HCT116 (cell line): ENCODE data around the gene FBN3. TPM values are rescaled to one million over a fixed set of nuclear protein-coding genes. Genes with fewer than 3 reads are reported as not detected.

Experiments used
- ATAC-seq: fragments of 200-7000 bp; cut with Tn5 transposase; 2 replicates; pipeline ENCODE4 v1.9.1; 2020; ENCODE audit warnings: mild to moderate bottlenecking, moderate library complexity
- BruUV-seq: library from RNA; stranded (reverse); fragments of 400-500 nt; replicated peaks from 2 replicates; lab custom pipeline; 2021; lab: Mats Ljungman, UMichigan
- CTCF ChIA-PET: fragments of 300-600 bp; sonication (Branson Sonifier 250); formaldehyde crosslinking; loops from one replicate; lab custom pipeline; 2021; ENCODE audit warnings: antibody characterized with exemption; lab: Charles Lee
- POLR2A ChIA-PET: fragments of 300-600, 350-600 bp; sonication (Branson Sonifier 250); formaldehyde crosslinking; loops from one replicate; lab custom pipeline; 2021; ENCODE audit warnings: antibody characterized with exemption; lab: Charles Lee
- RAD21 ChIA-PET, 2 experiments: fragments of 300-600 bp; sonication (Branson Sonifier 250); formaldehyde crosslinking; loops; one replicate each; lab custom pipeline; 2023; ENCODE audit warnings: low total read pairs in 2 of 2; ENCODE audit not compliant: uncharacterized antibody in 2 of 2, unreplicated experiment in 2 of 2, low non-redundant PET in 1 of 2; lab: Charles Lee
- DNase-seq: peaks from one replicate; pipeline ENCODE4 v3.0.0-alpha.2; 2010; ENCODE audit warnings: low read depth, low spot score
- H2AFZ ChIP-seq: fragments of 200-600 bp; shearing (Covaris generic), sonication (generic); 2 replicates; pipeline ENCODE4 v1.6.1; 2017; ENCODE audit warnings: low read depth, mixed run types, mixed read lengths, antibody characterized with exemption, low read length; ENCODE audit not compliant: poor library complexity, severe bottlenecking
- H3K27ac ChIP-seq: 2 replicates; pipeline ENCODE4 v1.5.1; 2012; ENCODE audit warnings: low read depth, low read length
- H3K27me3 ChIP-seq: fragments of 200-600 bp; sonication (generic); 2 replicates; pipeline ENCODE4 v1.6.1; 2016; ENCODE audit warnings: mixed run types, low read length, mixed read lengths; ENCODE audit not compliant: insufficient read depth
- H3K36me3 ChIP-seq, 2 experiments: fragments of 200-500 bp in 1 of 2; fragments of 200-600 bp in 1 of 2; sonication (Bioruptor generic) in 1 of 2; sonication (generic) in 1 of 2; 2 replicates each; pipeline versions ENCODE4 v1.5.1 to v1.6.1; 2014 to 2016; ENCODE audit warnings: low read length in 2 of 2, inconsistent platforms in 1 of 2, mixed read lengths in 1 of 2, mixed run types in 1 of 2; ENCODE audit not compliant: insufficient read depth in 2 of 2, control insufficient read depth in 1 of 2
- H3K4me1 ChIP-seq, 2 experiments: fragments of 200-600 bp in 1 of 2; sonication (generic) in 1 of 2; 2 replicates each; pipeline versions ENCODE4 v1.5.1 to v1.6.1; 2012 to 2017; ENCODE audit warnings: low read length in 2 of 2, inconsistent platforms in 1 of 2, mild to moderate bottlenecking in 1 of 2, mixed read lengths in 1 of 2, mixed run types in 1 of 2, moderate library complexity in 1 of 2; ENCODE audit not compliant: insufficient read depth in 2 of 2, control insufficient read depth in 1 of 2
- H3K4me2 ChIP-seq: fragments of 200-600 bp; sonication (generic); 2 replicates; pipeline ENCODE4 v1.6.1; 2017; ENCODE audit warnings: mixed run types, low read length, mixed read lengths
- H3K4me3 ChIP-seq, 2 experiments: fragments of 200-600 bp in 1 of 2; sonication (generic) in 1 of 2; replicated peaks in 1 of 2; 2 replicates each; pipeline ENCODE4 v1.5.1; 2011 to 2016; ENCODE audit warnings: low read length in 2 of 2, control low read depth in 1 of 2, low read depth in 1 of 2, mild to moderate bottlenecking in 1 of 2, mixed read lengths in 1 of 2, mixed run types in 1 of 2
- H3K79me2 ChIP-seq: fragments of 200-600 bp; sonication (generic); 2 replicates; pipeline ENCODE4 v1.6.1; 2017; ENCODE audit warnings: mild to moderate bottlenecking, mixed run types, low read length, moderate library complexity, mixed read lengths; ENCODE audit not compliant: insufficient read depth
- H3K9ac ChIP-seq: fragments of 200-600 bp; sonication (generic); 2 replicates; pipeline ENCODE4 v1.6.1; 2016; ENCODE audit warnings: low read length, mixed read lengths
- H3K9me2 ChIP-seq: fragments of 200-600 bp; sonication (generic), shearing (Covaris generic); 2 replicates; pipeline ENCODE4 v1.6.1; 2017; ENCODE audit warnings: mixed run types, mild to moderate bottlenecking, moderate library complexity; ENCODE audit not compliant: insufficient read depth
- H3K9me3 ChIP-seq, 2 experiments: fragments of 200-500 bp in 1 of 2; fragments of 200-600 bp in 1 of 2; sonication (Bioruptor generic) in 1 of 2; sonication (generic) in 1 of 2; 2 replicates each; pipeline ENCODE4 v1.6.1; 2014 to 2017; ENCODE audit warnings: low read length in 2 of 2, mixed read lengths in 2 of 2, inconsistent platforms in 1 of 2, low read depth in 1 of 2, mild to moderate bottlenecking in 1 of 2, mixed run types in 1 of 2, moderate library complexity in 1 of 2; ENCODE audit not compliant: control insufficient read depth in 1 of 2, insufficient read depth in 1 of 2
- H4K20me1 ChIP-seq: fragments of 200-600 bp; sonication (generic), shearing (Covaris generic); 2 replicates; pipeline ENCODE4 v1.6.1; 2017; ENCODE audit warnings: mixed run types, mild to moderate bottlenecking, moderate library complexity; ENCODE audit not compliant: insufficient read depth
- CBX3 ChIP-seq: IDR thresholded peaks from 2 replicates; pipeline ENCODE4 v1.6.1; 2012; ENCODE audit warnings: low read depth
- CEBPB ChIP-seq: IDR thresholded peaks from 2 replicates; pipeline ENCODE4 v1.6.1; 2012; ENCODE audit warnings: low read depth
- ELF1 ChIP-seq: IDR thresholded peaks from 2 replicates; pipeline ENCODE4 v1.6.1; 2012; ENCODE audit warnings: low read depth, borderline replicate concordance
- EZH2 ChIP-seq: fragments of 200-600 bp; sonication (generic); IDR thresholded peaks from 2 replicates; pipeline ENCODE4 v1.6.1; 2017; ENCODE audit warnings: antibody characterized with exemption, mixed run types
- EZH2phosphoT487 ChIP-seq: fragments of 200-600 bp; IDR thresholded peaks from 2 replicates; pipeline ENCODE4 v1.6.1; 2018; ENCODE audit warnings: antibody characterized with exemption, borderline replicate concordance
- FOSL1 ChIP-seq: IDR thresholded peaks from 2 replicates; pipeline ENCODE4 v1.6.1; 2012; ENCODE audit warnings: low read depth
- JUND ChIP-seq: IDR thresholded peaks from 2 replicates; pipeline ENCODE4 v1.6.1; 2012
- RAD21 ChIP-seq: IDR thresholded peaks from 2 replicates; pipeline ENCODE4 v1.6.1; 2012; ENCODE audit warnings: low read depth, mild to moderate bottlenecking
- SRF ChIP-seq: IDR thresholded peaks from 2 replicates; pipeline ENCODE4 v1.6.1; 2012; ENCODE audit warnings: low read depth
- ZFX ChIP-seq: fragments of 450-650 bp; IDR thresholded peaks from 2 replicates; pipeline ENCODE4 v1.6.1; 2017
- ZNF274 ChIP-seq: fragments of 200-500 bp; sonication (Bioruptor generic); IDR thresholded peaks from 2 replicates; pipeline ENCODE4 v1.6.1; 2014; ENCODE audit warnings: mild to moderate bottlenecking, low read depth, low read length, inconsistent platforms
- intact Hi-C: fragments of 100-400 bp; cut with micrococcal nuclease; formaldehyde crosslinking; loops from 2 replicates; pipeline ENCODE4 v1.10.0; 2022
- total RNA-seq: library from RNA; stranded (reverse); gene quantifications from one replicate; pipeline ENCODE4 v1.2.1, GENCODE V29; 2021; ENCODE audit not compliant: unreplicated experiment
- TF ChIP-seq, protein P1 (sequence below): IDR thresholded peaks from 2 replicates; pipeline ENCODE4 v1.6.1; 2011; ENCODE audit warnings: mild to moderate bottlenecking, low read length, moderate library complexity; ENCODE audit not compliant: insufficient replicate concordance; ENCODE audit errors: extremely low read depth
- TF ChIP-seq, protein P2 (sequence below), 3 experiments: fragments of 200-600 bp in 1 of 3; sonication (generic) in 1 of 3; IDR thresholded peaks in 2 of 3; conservative IDR thresholded peaks in 1 of 3; 2 replicates each; pipeline ENCODE4 v1.5.1; 2012 to 2017; ENCODE audit warnings: low read depth in 2 of 3, low read length in 2 of 3, antibody characterized with exemption in 1 of 3, borderline replicate concordance in 1 of 3, control low read depth in 1 of 3, mild to moderate bottlenecking in 1 of 3, mixed read lengths in 1 of 3, mixed run types in 1 of 3, moderate library complexity in 1 of 3; ENCODE audit not compliant: insufficient read depth in 1 of 3
- TF ChIP-seq, protein P3 (sequence below): IDR thresholded peaks from 2 replicates; pipeline ENCODE4 v1.6.1; 2012

FBN3 gene
- total RNA-seq, 1 experiment from 2014 or later, result 6.6 TPM

DNA sequence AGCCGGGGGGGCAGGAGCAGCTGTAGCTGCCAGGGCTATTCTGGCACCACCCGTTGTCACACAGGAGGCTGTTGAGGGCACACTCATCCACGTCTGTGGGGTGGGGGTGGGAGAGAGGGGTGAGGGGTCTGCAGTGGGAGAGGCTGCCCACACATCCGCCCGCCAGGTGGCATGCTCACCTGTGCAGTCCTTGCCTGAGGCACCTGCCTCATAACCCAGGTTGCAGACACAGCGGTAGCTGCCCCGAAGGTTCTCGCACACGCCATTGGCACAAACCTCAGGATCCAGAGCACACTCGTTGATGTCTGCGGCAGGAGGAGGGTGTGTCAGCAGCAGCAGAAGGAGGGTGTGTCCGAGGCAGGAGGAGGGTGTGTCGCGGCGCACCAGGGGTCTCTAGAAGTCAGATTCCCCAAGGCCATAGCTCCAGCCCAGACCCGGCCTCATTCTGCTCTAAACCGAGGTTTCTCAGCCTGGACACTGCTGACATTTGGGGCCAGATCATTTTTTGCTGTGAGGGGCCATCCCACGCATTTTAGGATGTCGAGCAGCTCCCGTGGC, 20.3 kb downstream of the FBN3 start:
- Histone ChIP-seq H3K27me3 (no peaks in the 10 kb centered on the region), H3K9ac (no peak overlapping the region), H3K9me3 (no peaks in the 10 kb centered on the region), H3K27ac (no peak overlapping the region), H3K4me1 (no peaks in the 10 kb centered on the region), H3K9me2 (no peaks in the 10 kb centered on the region), H3K36me3 (no peaks in the 10 kb centered on the region), H2AFZ (no peak overlapping the region), H3K4me3 (no peak overlapping the region), H3K79me2 (no peaks in the 10 kb centered on the region), H4K20me1 (no peaks in the 10 kb centered on the region), H3K4me2 (no peak overlapping the region)
- intact Hi-C loops, result no loop called here
- ChIA-PET CTCF (no interaction called here), POLR2A (no interaction called here), RAD21 (interaction anchor here in 1 of 2 experiments (0.7 kb wide), 1 partner anchor 175 kb away, joined by 4 read pairs; no protein-coding TSS in a partner anchor)
- ATAC-seq, result no peak
- no peak for DNase-seq
- TF ChIP-seq, protein P1, sequence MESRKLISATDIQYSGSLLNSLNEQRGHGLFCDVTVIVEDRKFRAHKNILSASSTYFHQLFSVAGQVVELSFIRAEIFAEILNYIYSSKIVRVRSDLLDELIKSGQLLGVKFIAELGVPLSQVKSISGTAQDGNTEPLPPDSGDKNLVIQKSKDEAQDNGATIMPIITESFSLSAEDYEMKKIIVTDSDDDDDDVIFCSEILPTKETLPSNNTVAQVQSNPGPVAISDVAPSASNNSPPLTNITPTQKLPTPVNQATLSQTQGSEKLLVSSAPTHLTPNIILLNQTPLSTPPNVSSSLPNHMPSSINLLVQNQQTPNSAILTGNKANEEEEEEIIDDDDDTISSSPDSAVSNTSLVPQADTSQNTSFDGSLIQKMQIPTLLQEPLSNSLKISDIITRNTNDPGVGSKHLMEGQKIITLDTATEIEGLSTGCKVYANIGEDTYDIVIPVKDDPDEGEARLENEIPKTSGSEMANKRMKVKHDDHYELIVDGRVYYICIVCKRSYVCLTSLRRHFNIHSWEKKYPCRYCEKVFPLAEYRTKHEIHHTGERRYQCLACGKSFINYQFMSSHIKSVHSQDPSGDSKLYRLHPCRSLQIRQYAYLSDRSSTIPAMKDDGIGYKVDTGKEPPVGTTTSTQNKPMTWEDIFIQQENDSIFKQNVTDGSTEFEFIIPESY, result no peak
- TF ChIP-seq EZH2, result no peak
- TF ChIP-seq RAD21, result no peak
- no peak for TF ChIP-seq CEBPB
- no peak for TF ChIP-seq ZNF274
- TF ChIP-seq ZFX, result no peak
- TF ChIP-seq EZH2phosphoT487, result no peak
- BruUV-seq, result no TSS peak

DNA sequence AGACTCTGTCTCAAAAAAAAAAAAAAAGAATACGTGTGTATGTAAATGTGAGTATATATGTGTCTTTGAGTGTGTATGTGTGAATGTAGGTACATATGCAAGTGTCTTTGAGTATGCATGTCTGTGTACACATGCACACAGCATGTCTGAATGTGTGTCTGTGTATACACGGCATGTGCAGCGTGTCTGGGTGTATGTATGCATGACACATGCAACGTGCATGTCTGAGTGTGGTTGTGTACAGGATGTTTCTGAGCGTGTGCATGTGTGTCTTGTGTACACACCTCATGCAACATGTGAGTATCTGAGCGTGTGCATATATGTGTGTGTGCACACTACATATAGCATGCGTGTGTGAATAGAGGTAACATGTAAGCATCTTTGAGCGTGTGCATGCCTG, 20.8 kb downstream of the FBN3 start:
- no peak overlapping the region for H3K4me3 ChIP-seq
- no peaks in the 10 kb centered on the region for H3K9me3 ChIP-seq
- no peaks in the 10 kb centered on the region for H3K36me3 ChIP-seq
- H3K9ac ChIP-seq, result no peak overlapping the region
- BruUV-seq, result no TSS peak
- H3K4me2 ChIP-seq, result no peak overlapping the region
- H3K4me1 ChIP-seq, result no peaks in the 10 kb centered on the region
- DNase-seq (no peak), ATAC-seq (no peak)
- intact Hi-C loops, result no loop called here
- no peaks in the 10 kb centered on the region for H3K9me2 ChIP-seq
- no peak overlapping the region for H3K27ac ChIP-seq
- no peak overlapping the region for H2AFZ ChIP-seq
- ChIA-PET CTCF (no interaction called here), RAD21 (interaction anchor here in 1 of 2 experiments (0.7 kb wide), 1 partner anchor 174 kb away, joined by 4 read pairs; no protein-coding TSS in a partner anchor), POLR2A (no interaction called here)
- no peaks in the 10 kb centered on the region for H4K20me1 ChIP-seq
- no peaks in the 10 kb centered on the region for H3K27me3 ChIP-seq
- no peaks in the 10 kb centered on the region for H3K79me2 ChIP-seq
- no peak for TF ChIP-seq CBX3
- no peak for TF ChIP-seq ZFX
- no peak for TF ChIP-seq ZNF274
- TF ChIP-seq JUND, result no peak
- TF ChIP-seq, protein P2, sequence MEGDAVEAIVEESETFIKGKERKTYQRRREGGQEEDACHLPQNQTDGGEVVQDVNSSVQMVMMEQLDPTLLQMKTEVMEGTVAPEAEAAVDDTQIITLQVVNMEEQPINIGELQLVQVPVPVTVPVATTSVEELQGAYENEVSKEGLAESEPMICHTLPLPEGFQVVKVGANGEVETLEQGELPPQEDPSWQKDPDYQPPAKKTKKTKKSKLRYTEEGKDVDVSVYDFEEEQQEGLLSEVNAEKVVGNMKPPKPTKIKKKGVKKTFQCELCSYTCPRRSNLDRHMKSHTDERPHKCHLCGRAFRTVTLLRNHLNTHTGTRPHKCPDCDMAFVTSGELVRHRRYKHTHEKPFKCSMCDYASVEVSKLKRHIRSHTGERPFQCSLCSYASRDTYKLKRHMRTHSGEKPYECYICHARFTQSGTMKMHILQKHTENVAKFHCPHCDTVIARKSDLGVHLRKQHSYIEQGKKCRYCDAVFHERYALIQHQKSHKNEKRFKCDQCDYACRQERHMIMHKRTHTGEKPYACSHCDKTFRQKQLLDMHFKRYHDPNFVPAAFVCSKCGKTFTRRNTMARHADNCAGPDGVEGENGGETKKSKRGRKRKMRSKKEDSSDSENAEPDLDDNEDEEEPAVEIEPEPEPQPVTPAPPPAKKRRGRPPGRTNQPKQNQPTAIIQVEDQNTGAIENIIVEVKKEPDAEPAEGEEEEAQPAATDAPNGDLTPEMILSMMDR (IDR thresholded peaks at IDR 0.05 in 2 of 3, conservative IDR thresholded peaks at IDR 0.05 in 1 of 3; ENCODE audit: borderline replicate concordance in 1 of 3, insufficient read depth in 1 of 3, low read depth in 2 of 3, low read length in 2 of 3), result no peak
- TF ChIP-seq, protein P3, sequence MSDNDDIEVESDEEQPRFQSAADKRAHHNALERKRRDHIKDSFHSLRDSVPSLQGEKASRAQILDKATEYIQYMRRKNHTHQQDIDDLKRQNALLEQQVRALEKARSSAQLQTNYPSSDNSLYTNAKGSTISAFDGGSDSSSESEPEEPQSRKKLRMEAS, result no peak
- TF ChIP-seq, protein P1, result no peak
- no peak for TF ChIP-seq RAD21
- TF ChIP-seq ELF1, result no peak
- TF ChIP-seq FOSL1, result no peak
- no peak for TF ChIP-seq CEBPB
- TF ChIP-seq EZH2, result no peak
- no peak for TF ChIP-seq SRF
